GM18498 (cell line): Measurements from ENCODE around the gene GLRX.
A peak's percentile ranks its signal among the peaks of the same experiment; 100 is the strongest.

Experiments
- ATAC-seq: cut with Tn5 transposase; IDR thresholded peaks from one replicate; pipeline ENCODE4 v1.9.1; 2021; ENCODE audit warnings: mild to moderate bottlenecking, moderate library complexity; ENCODE audit not compliant: unreplicated experiment

GLRX gene

GRCh38 chr5:95822542-95823181, at the start of gene GLRX:
Gene GLRX (minus strand): TSS chr5:95822726. CDS start chr5:95822662, 64 bp downstream.
- peak; percentile 49 for ATAC-seq

GRCh38 chr5:95871146-95871806, 48.8 kb upstream of the GLRX start:
- ATAC-seq: no peak

GRCh38 chr5:95870105-95870672, 47.7 kb upstream of the GLRX start:
- ATAC-seq: peak; percentile 68

GRCh38 chr5:95869173-95869855, 46.8 kb upstream of the GLRX start:
- peak; percentile 64 for ATAC-seq

GRCh38 chr5:95868136-95868535, 45.6 kb upstream of the GLRX start:
- no peak for ATAC-seq

- ATAC-seq: no peak
Measured at GRCh38 chr5:95866435-95867040, 44.0 kb upstream of the GLRX start.

GRCh38 chr5:95864944-95865504, 42.5 kb upstream of the GLRX start:
- no peak for ATAC-seq

GRCh38 chr5:95864456-95864855, 41.9 kb upstream of the GLRX start:
- no peak for ATAC-seq

GRCh38 chr5:95863383-95863757, 40.8 kb upstream of the GLRX start:
- no peak for ATAC-seq

GRCh38 chr5:95862671-95863382, 40.3 kb upstream of the GLRX start:
- no peak for ATAC-seq

- no peak for ATAC-seq
Measured at GRCh38 chr5:95861864-95862561, 39.5 kb upstream of the GLRX start.

- no peak for ATAC-seq
Measured at GRCh38 chr5:95861221-95861863, 38.8 kb upstream of the GLRX start.

- no peak for ATAC-seq
Measured at GRCh38 chr5:95859661-95860060, 37.1 kb upstream of the GLRX start.

GRCh38 chr5:95858661-95859595, 36.4 kb upstream of the GLRX start:
- ATAC-seq: peak; percentile 92

- no peak for ATAC-seq
Measured at GRCh38 chr5:95858023-95858461, 35.5 kb upstream of the GLRX start.

GRCh38 chr5:95857185-95857945, 34.8 kb upstream of the GLRX start:
- no peak for ATAC-seq

GRCh38 chr5:95856501-95856981, 34.0 kb upstream of the GLRX start:
- ATAC-seq: no peak
